Breast epithelium (tissue), 4 donors: Measurements from ENCODE around the gene PAK6. TPM values are rescaled to one million over a fixed set of nuclear protein-coding genes. Genes with fewer than 3 reads are reported as not detected.
A peak's percentile ranks its signal among the peaks of the same experiment; 100 is the strongest.

Experiments
- DNase-seq, 2 donors: peaks; one replicate each; pipeline ENCODE4 v3.0.0-alpha.2; 2019; ENCODE audit warnings: low spot score in 2 of 2
- H3K27ac ChIP-seq, 2 donors: fragments of 200-600 bp; sonication (generic) in 1 of 2; one replicate each; pipeline ENCODE4 v1.5.1; 2016 to 2019; ENCODE audit warnings: mild to moderate bottlenecking in 1 of 2
- H3K27me3 ChIP-seq, 2 donors: fragments of 200-600 bp; sonication (generic) in 1 of 2; one replicate each; pipeline versions ENCODE4 v1.5.1 to v1.6.0; 2017 to 2019; ENCODE audit warnings: control low read depth in 1 of 2, mild to moderate bottlenecking in 1 of 2
- H3K36me3 ChIP-seq: fragments of 200-600 bp; one replicate; pipeline ENCODE4 v1.5.1; 2019
- H3K4me1 ChIP-seq, 2 donors: fragments of 200-600 bp; sonication (generic); one replicate each; pipeline ENCODE4 v1.5.1; 2016 to 2019; ENCODE audit warnings: control low read depth in 1 of 2
- H3K4me3 ChIP-seq, 3 donors: fragments of 200-600 bp; sonication (generic); 1 replicate in 2 of 3; 2 replicates in 1 of 3; pipeline ENCODE4 v1.5.1; 2016 to 2019; ENCODE audit warnings: mild to moderate bottlenecking in 3 of 3, moderate library complexity in 2 of 3
- H3K9me3 ChIP-seq, 2 donors: fragments of 200-600 bp; sonication (generic) in 1 of 2; one replicate each; pipeline ENCODE4 v1.5.1; 2016 to 2019; ENCODE audit warnings: control low read depth in 1 of 2
- POLR2A ChIP-seq: fragments of 450-650 bp; IDR thresholded peaks from one replicate; pipeline ENCODE4 v1.6.1; 2016; ENCODE audit warnings: antibody characterized with exemption, mild to moderate bottlenecking, moderate library complexity
- POLR2AphosphoS5 ChIP-seq, 3 donors: sonication (generic); formaldehyde crosslinking; IDR thresholded peaks; one replicate each; pipeline ENCODE4 v1.6.1; 2017; ENCODE audit warnings: antibody characterized with exemption in 3 of 3
- intact Hi-C: fragments of 100-400 bp; cut with DNase I; formaldehyde crosslinking; loops from one replicate; pipeline ENCODE4 v1.15.1; 2023; ENCODE audit warnings: low total_unique reads
- total RNA-seq, 3 donors: library from RNA; depleted of rRNA; stranded (reverse); fragments of >200 nt; gene quantifications; one replicate each; pipeline ENCODE4 v1.1.0, GENCODE V29; 2016
- TF ChIP-seq, protein P1 (sequence below), 3 donors: fragments of 450-650 bp; IDR thresholded peaks; one replicate each; pipeline ENCODE4 v1.5.1; 2016 to 2017; ENCODE audit warnings: antibody characterized with exemption in 3 of 3, mild to moderate bottlenecking in 3 of 3, moderate library complexity in 3 of 3

Gene PAK6
- total RNA-seq, 3 donors from 2014 or later = 0.80 to 11.0 (median 9.5) TPM

DNA sequence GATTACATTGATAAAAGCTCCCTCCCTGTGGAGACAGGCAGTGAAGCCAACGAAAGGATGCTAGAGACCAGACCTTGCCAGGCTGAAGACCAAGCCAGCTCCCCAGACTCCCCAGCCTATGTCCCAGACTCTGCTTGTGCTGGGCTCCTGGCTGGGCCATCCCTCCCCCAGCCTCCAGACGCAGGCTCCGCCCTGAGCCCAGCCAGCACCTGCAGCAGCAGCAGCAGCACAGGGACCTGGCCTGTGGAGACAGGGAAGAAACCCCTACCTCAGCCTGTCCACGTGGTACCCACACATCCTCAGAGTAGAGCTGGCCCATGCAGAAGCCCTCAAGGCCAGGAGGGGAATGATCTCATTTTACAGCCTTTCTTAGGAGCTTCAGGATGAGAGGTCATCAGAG lies 30.7 kb downstream of the PAK6 start:
- Histone ChIP-seq H3K4me1 (no peaks in the 10 kb centered on the region), H3K9me3 (no peaks in the 10 kb centered on the region), H3K4me3 (no peak overlapping the region), H3K36me3 (no peaks in the 10 kb centered on the region), H3K27me3 (no peaks in the 10 kb centered on the region), H3K27ac (no peak overlapping the region)
- intact Hi-C loops = loop anchor here (5.0 to 10.0 kb wide), 2 partner anchors 32 to 225 kb away; partner anchors contain the start of gene PAK6
- no peak for DNase-seq
- TF ChIP-seq POLR2AphosphoS5 (IDR thresholded peaks at IDR 0.05) (no peak), POLR2A (no peak)
- TF ChIP-seq, protein P1, sequence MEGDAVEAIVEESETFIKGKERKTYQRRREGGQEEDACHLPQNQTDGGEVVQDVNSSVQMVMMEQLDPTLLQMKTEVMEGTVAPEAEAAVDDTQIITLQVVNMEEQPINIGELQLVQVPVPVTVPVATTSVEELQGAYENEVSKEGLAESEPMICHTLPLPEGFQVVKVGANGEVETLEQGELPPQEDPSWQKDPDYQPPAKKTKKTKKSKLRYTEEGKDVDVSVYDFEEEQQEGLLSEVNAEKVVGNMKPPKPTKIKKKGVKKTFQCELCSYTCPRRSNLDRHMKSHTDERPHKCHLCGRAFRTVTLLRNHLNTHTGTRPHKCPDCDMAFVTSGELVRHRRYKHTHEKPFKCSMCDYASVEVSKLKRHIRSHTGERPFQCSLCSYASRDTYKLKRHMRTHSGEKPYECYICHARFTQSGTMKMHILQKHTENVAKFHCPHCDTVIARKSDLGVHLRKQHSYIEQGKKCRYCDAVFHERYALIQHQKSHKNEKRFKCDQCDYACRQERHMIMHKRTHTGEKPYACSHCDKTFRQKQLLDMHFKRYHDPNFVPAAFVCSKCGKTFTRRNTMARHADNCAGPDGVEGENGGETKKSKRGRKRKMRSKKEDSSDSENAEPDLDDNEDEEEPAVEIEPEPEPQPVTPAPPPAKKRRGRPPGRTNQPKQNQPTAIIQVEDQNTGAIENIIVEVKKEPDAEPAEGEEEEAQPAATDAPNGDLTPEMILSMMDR (IDR thresholded peaks at IDR 0.05) = no peak

DNA sequence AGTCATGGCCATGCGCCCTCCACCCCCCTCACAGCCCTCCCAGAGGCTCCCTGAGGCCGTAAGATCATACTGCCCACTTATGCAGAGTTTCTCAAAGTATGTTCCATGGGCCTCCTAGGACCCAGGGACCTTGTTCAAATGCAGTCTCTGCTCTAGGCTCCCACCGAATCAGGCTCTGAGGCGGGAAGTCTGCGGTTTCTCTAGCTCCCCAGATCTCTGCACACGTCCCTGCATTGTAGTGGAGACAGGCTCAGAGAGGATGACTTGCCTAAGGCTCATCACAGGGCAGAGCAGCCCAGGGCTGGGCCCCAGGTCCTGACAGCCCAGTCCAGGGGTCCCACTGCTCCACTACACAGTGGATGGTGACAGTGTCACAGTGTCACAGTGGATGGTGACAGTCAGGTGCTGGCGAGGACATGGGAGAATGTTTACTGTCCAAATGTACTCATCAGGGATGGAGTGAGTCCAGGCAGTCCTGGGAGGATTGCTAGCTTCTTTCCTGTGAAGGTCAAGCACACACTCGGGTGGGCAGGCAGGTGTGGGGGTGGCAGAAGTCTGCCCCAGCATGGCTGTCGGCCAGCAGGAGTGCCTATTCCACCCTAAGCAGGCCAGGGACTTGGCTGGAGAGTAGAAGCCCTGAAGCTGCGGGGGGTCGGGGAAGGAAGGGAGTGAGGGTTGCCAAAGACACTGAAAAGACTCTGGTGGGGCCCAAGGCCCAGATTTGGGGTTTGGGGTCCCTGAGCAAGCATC lies 31.6 kb downstream of the PAK6 start:
- Histone ChIP-seq H3K36me3 (no peaks in the 10 kb centered on the region), H3K4me1 (no peaks in the 10 kb centered on the region), H3K27ac (no peak overlapping the region), H3K27me3 (no peaks in the 10 kb centered on the region), H3K4me3 (no peak overlapping the region), H3K9me3 (no peaks in the 10 kb centered on the region)
- no peak for DNase-seq
- intact Hi-C loops = loop anchor here (5.0 to 10.0 kb wide), 2 partner anchors 33 to 226 kb away; partner anchors contain the start of gene PAK6
- TF ChIP-seq POLR2AphosphoS5 (IDR thresholded peaks at IDR 0.05) = no peak
- TF ChIP-seq, protein P1 (IDR thresholded peaks at IDR 0.05) = no peak
- TF ChIP-seq POLR2A = no peak

GRCh38 chr15:40271685-40272484 lies 33.0 kb downstream of the PAK6 start:
- Histone ChIP-seq H3K4me3 (no peak overlapping the region), H3K4me1 (no peaks in the 10 kb centered on the region), H3K27ac (no peak overlapping the region), H3K27me3 (no peaks in the 10 kb centered on the region), H3K9me3 (no peaks in the 10 kb centered on the region), H3K36me3 (no peaks in the 10 kb centered on the region)
- TF ChIP-seq POLR2A (no peak), POLR2AphosphoS5 (IDR thresholded peaks at IDR 0.05) (no peak)
- TF ChIP-seq, protein P1 (IDR thresholded peaks at IDR 0.05) = no peak
- intact Hi-C loops = loop anchor here (5.0 to 10.0 kb wide), 2 partner anchors 35 to 227 kb away; partner anchors contain the start of gene PAK6
- DNase-seq = no peak

- no peaks in the 10 kb centered on the region for H3K27me3 ChIP-seq
- no peaks in the 10 kb centered on the region for H3K36me3 ChIP-seq
- intact Hi-C loops = loop anchor here (5.0 to 10.0 kb wide), 2 partner anchors 35 to 228 kb away; partner anchors contain the start of gene PAK6
- TF ChIP-seq POLR2AphosphoS5 (IDR thresholded peaks at IDR 0.05) (no peak), POLR2A (no peak)
- TF ChIP-seq, protein P1 (IDR thresholded peaks at IDR 0.05) = peak in 1 of 3 donors; percentile 10
- no peak overlapping the region for H3K27ac ChIP-seq
- no peaks in the 10 kb centered on the region for H3K9me3 ChIP-seq
- no peak overlapping the region for H3K4me3 ChIP-seq
- H3K4me1 ChIP-seq = no peaks in the 10 kb centered on the region
- DNase-seq = no peak
Observed at GRCh38 chr15:40272485-40273056, 33.7 kb downstream of the PAK6 start.
